LNCAP (cell line): ENCODE measurements around the gene ALPK3.

Experiments
- CTCF ChIP-seq: fragments of 450-650 bp; IDR thresholded peaks from 2 replicates; pipeline ENCODE4 v1.5.1; 2017; ENCODE audit warnings: mild to moderate bottlenecking

Gene ALPK3

GRCh38 chr15:84913360-84913723, 96.2 kb downstream of the ALPK3 start:
- TF ChIP-seq CTCF = no peak

- no peak for TF ChIP-seq CTCF
These were observed 97.2 kb downstream of the ALPK3 start for GRCh38 chr15:84914351-84914750.

GRCh38 chr15:84914909-84915605, 97.9 kb downstream of the ALPK3 start:
- no peak for TF ChIP-seq CTCF

- TF ChIP-seq CTCF = no peak
These were observed 98.4 kb downstream of the ALPK3 start for GRCh38 chr15:84915606-84915958.

- no peak for TF ChIP-seq CTCF
These were observed 100.3 kb downstream of the ALPK3 start for GRCh38 chr15:84917452-84917851.

GRCh38 chr15:84919106-84919667, 102.0 kb downstream of the ALPK3 start:
- no peak for TF ChIP-seq CTCF

- no peak for TF ChIP-seq CTCF
These were observed 104.0 kb downstream of the ALPK3 start for GRCh38 chr15:84921121-84921520.

- no peak for TF ChIP-seq CTCF
These were observed 105.4 kb downstream of the ALPK3 start for GRCh38 chr15:84922530-84922929.
